Epithelial cell of proximal tubule (primary cell): Measurements from ENCODE around the gene UXS1. TPM values are rescaled to one million over a fixed set of nuclear protein-coding genes. Genes with fewer than 3 reads are reported as not detected.

Experiments
- DNase-seq: peaks from one replicate; pipeline ENCODE4 v3.0.0-alpha.2; 2011; ENCODE audit warnings: low read depth
- H3K4me3 ChIP-seq: 2 replicates; pipeline ENCODE4 v1.5.1; 2011; ENCODE audit warnings: low read depth, mild to moderate bottlenecking, low read length
- CTCF ChIP-seq: conservative IDR thresholded peaks from 2 replicates; pipeline ENCODE4 v1.5.1; 2012; ENCODE audit warnings: low read depth, mild to moderate bottlenecking, low read length
- total RNA-seq: library from RNA; depleted of rRNA; stranded (reverse); fragments of >200 nt; gene quantifications from 2 replicates; pipeline ENCODE4 v1.2.3, GENCODE V29; 2015

UXS1 gene
- total RNA-seq, 1 donor from 2014 or later, result 128 TPM

- TF ChIP-seq CTCF, result no peak
- no peak for DNase-seq
- no peak overlapping the region for H3K4me3 ChIP-seq
Measured at GRCh38 chr2:106097038-106098000, 96.8 kb downstream of the UXS1 start.

- DNase-seq, result no peak
- no peak for TF ChIP-seq CTCF
- H3K4me3 ChIP-seq, result no peak overlapping the region
Measured at GRCh38 chr2:106096299-106097037, 97.6 kb downstream of the UXS1 start.

- no peak overlapping the region for H3K4me3 ChIP-seq
- DNase-seq, result no peak
- peak; percentile 4 for TF ChIP-seq CTCF
Measured at GRCh38 chr2:106095478-106096298, 98.4 kb downstream of the UXS1 start.

GRCh38 chr2:106094131-106094841 is 99.8 kb downstream of the UXS1 start:
- no peak overlapping the region for H3K4me3 ChIP-seq
- DNase-seq, result no peak
- no peak for TF ChIP-seq CTCF

- TF ChIP-seq CTCF, result no peak
- H3K4me3 ChIP-seq, result no peak overlapping the region
- DNase-seq, result no peak
Measured at GRCh38 chr2:106090916-106091618, 103.0 kb downstream of the UXS1 start.

- DNase-seq, result no peak
- no peak for TF ChIP-seq CTCF
- no peak overlapping the region for H3K4me3 ChIP-seq
Measured at GRCh38 chr2:106089611-106090010, 104.5 kb downstream of the UXS1 start.
